Mesothelial cell of epicardium (in vitro differentiated cells): ENCODE measurements around the gene EIF3D. TPM values are rescaled to one million over a fixed set of nuclear protein-coding genes. Genes with fewer than 3 reads are reported as not detected.

Experiments
- DNase-seq, 2 experiments: peaks; one replicate each; pipeline ENCODE4 v3.0.0; 2021; ENCODE audit warnings: low spot score in 2 of 2; ENCODE audit not compliant: unreplicated experiment in 2 of 2
- H3K27ac Mint-ChIP-seq: 2 replicates; pipeline ENCODE4 v1.8.0; 2021; ENCODE audit warnings: mixed read lengths
- H3K27me3 Mint-ChIP-seq: 2 replicates; pipeline ENCODE4 v1.8.0; 2021; ENCODE audit warnings: low read depth, mixed read lengths
- H3K36me3 Mint-ChIP-seq: 2 replicates; pipeline ENCODE4 v1.8.0; 2021; ENCODE audit warnings: mixed read lengths
- H3K4me1 Mint-ChIP-seq: 2 replicates; pipeline ENCODE4 v1.8.0; 2021; ENCODE audit warnings: mixed read lengths
- H3K4me3 Mint-ChIP-seq: 2 replicates; pipeline ENCODE4 v1.8.0; 2021; ENCODE audit warnings: mild to moderate bottlenecking, moderate library complexity, mixed read lengths
- H3K9me3 Mint-ChIP-seq: 2 replicates; pipeline ENCODE4 v1.8.0; 2021; ENCODE audit warnings: mixed read lengths
- total RNA-seq: library from RNA; stranded (reverse); gene quantifications from 3 replicates; pipeline ENCODE4 v1.2.1, GENCODE V29; 2021
- TF ChIP-seq, protein P1 (sequence below): fragments of 200-600 bp; sonication (generic); IDR thresholded peaks from one replicate; pipeline ENCODE4 v1.5.0; 2021; ENCODE audit warnings: antibody characterized with exemption; ENCODE audit not compliant: unreplicated experiment

The EIF3D gene
- total RNA-seq, 1 donor from 2014 or later = 194 TPM

DNA sequence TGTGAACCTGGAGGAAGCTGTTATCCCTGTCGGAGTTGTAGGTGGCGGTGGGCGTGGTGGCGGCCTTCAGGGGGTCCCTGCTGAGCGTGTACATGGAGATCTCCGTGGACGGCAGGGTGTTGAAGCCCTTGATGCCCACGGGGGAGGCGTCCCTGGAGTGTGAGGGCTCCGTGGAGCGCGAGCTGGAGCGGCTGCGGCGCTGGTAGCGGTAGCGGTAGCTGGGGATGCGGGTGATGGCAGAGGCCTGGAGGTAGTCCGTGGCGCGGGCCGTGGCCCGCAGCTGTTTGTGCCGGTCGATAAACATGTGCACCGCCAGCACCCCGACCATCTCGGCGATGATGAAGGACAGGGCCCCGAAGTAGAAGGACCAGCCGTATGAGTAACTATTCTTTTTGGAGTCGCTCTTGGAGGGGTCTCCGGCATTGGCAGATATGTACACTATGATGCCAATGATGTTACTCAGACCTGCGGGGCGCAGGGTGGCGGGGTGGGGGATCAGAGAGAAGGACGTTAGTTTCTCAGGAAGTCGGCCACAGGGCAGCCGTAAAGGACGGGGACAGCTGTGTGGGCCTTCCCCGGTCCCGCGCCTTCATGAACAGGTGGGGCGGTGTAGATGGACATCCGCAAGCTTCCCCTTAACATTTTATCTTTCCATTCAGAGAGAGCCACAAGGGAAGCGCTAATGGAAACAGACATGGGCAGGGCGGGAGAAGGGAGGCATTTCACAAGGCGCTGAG, 35.6 kb upstream of the EIF3D start:
- Mint-ChIP-seq H3K36me3 (no peaks in the 10 kb centered on the region), H3K4me1 (no peaks in the 10 kb centered on the region), H3K4me3 (no peak overlapping the region), H3K27me3 (peaks cover 12% of the 10 kb centered on the region), H3K27ac (no peak overlapping the region), H3K9me3 (no peaks in the 10 kb centered on the region)
- no peak for DNase-seq
- TF ChIP-seq, protein P1, sequence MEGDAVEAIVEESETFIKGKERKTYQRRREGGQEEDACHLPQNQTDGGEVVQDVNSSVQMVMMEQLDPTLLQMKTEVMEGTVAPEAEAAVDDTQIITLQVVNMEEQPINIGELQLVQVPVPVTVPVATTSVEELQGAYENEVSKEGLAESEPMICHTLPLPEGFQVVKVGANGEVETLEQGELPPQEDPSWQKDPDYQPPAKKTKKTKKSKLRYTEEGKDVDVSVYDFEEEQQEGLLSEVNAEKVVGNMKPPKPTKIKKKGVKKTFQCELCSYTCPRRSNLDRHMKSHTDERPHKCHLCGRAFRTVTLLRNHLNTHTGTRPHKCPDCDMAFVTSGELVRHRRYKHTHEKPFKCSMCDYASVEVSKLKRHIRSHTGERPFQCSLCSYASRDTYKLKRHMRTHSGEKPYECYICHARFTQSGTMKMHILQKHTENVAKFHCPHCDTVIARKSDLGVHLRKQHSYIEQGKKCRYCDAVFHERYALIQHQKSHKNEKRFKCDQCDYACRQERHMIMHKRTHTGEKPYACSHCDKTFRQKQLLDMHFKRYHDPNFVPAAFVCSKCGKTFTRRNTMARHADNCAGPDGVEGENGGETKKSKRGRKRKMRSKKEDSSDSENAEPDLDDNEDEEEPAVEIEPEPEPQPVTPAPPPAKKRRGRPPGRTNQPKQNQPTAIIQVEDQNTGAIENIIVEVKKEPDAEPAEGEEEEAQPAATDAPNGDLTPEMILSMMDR = no peak

DNA sequence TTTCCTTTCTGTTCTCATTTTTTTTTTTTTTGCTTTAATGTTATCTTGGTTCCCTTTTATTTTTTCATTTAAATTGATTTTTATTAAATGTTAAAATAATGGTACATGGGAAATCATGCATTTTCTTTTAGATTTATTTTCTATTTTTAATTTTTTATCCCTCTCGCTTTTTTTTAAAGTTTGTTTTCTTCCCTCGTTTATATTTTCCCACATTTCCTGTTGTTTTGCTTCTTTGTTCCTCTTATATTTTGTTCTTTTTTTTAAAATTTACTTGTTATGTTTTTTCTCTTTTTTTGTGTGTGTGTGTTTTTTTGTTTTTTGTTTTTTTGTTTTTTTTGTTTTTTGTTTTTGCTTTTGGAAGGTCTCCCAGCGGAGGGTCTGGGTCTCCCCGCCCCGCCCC, 34.9 kb upstream of the EIF3D start:
- no peak overlapping the region for H3K4me3 Mint-ChIP-seq
- no peak overlapping the region for H3K27ac Mint-ChIP-seq
- TF ChIP-seq, protein P1 = no peak
- H3K36me3 Mint-ChIP-seq = no peaks in the 10 kb centered on the region
- peaks cover 12% of the 10 kb centered on the region for H3K27me3 Mint-ChIP-seq
- no peak for DNase-seq
- no peaks in the 10 kb centered on the region for H3K9me3 Mint-ChIP-seq
- no peaks in the 10 kb centered on the region for H3K4me1 Mint-ChIP-seq

DNA sequence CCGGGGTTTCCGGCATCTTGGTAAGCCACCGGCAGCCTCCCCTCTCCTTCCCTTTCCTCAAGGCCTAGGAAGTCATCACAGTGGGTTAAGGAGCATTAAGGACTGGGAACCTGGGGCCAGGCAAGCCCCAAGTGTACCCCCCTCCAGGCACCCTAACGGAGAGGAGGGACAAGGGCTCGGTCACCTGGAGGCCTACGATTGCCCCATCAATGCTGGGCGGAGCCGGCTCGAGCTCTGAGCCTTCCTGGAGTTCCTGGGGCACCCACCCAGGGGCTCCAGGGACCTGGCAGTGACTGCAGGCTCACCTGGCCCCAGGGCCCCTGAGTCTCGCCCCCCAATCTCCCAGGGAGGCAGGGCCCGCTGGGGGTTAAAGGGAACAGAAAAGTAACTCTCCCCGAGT, 34.5 kb upstream of the EIF3D start:
- DNase-seq = no peak
- peaks cover 12% of the 10 kb centered on the region for H3K27me3 Mint-ChIP-seq
- H3K4me1 Mint-ChIP-seq = no peaks in the 10 kb centered on the region
- no peak overlapping the region for H3K4me3 Mint-ChIP-seq
- no peaks in the 10 kb centered on the region for H3K9me3 Mint-ChIP-seq
- H3K27ac Mint-ChIP-seq = no peak overlapping the region
- H3K36me3 Mint-ChIP-seq = no peaks in the 10 kb centered on the region
- TF ChIP-seq, protein P1 = no peak

DNA sequence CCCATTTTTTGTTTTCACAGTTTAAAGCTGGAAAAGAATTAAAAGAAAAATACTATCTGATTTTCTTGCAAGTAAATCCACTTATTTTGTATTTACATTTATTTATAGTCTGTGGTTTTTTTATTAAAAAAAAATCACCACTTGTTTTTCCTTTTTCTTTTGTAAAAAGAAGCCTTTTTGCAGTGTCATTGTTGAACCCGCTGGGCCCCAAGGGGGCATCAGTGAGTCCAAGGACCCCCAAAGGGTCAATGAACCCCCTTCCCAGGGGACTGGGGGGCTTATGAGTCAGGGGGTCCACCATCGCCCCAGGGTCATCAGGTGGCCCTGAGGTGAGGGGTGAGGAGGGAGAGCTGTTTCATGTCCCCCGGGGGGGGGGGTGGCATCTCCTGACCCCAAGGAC, 34.0 kb upstream of the EIF3D start:
- no peaks in the 10 kb centered on the region for H3K9me3 Mint-ChIP-seq
- no peak overlapping the region for H3K27ac Mint-ChIP-seq
- peaks cover 10% of the 10 kb centered on the region for H3K27me3 Mint-ChIP-seq
- TF ChIP-seq, protein P1 = no peak
- H3K36me3 Mint-ChIP-seq = no peaks in the 10 kb centered on the region
- H3K4me3 Mint-ChIP-seq = no peak overlapping the region
- no peaks in the 10 kb centered on the region for H3K4me1 Mint-ChIP-seq
- no peak for DNase-seq

DNA sequence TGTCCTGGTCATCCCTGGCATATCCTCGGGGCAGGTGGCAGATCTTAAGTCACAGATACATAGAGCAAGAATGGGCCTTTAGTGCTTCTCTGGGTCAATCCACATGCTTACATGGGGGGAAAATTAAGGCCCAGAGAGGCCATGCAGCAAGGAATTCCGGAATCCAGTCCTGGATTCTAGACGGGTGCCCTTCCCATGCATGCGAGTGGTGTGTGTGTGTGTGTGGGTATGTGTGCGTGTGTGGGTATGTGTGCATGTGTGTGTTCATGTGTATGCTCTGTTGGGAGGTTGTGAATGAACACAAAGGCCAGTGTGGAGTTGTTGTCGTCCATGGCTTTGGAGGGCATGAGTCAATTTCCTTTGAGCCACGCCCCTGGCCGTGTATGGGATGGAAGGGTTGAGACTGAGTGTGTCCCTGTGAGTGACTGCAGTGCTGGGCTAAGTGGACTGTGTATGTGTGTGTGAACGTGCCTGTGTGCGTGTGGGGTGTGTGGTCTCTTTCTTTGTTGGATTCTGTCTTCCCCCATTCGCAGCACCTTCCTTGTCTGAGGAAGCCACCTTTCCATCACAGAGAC, 33.4 kb upstream of the EIF3D start:
- TF ChIP-seq, protein P1 = no peak
- H3K36me3 Mint-ChIP-seq = no peaks in the 10 kb centered on the region
- peaks cover 9% of the 10 kb centered on the region for H3K27me3 Mint-ChIP-seq
- H3K27ac Mint-ChIP-seq = no peak overlapping the region
- DNase-seq = no peak
- no peaks in the 10 kb centered on the region for H3K9me3 Mint-ChIP-seq
- H3K4me1 Mint-ChIP-seq = no peaks in the 10 kb centered on the region
- no peak overlapping the region for H3K4me3 Mint-ChIP-seq
